Neural progenitor cell (in vitro differentiated cells): ENCODE results near the gene MYO1B. TPM values are rescaled to one million over a fixed set of nuclear protein-coding genes. Genes with fewer than 3 reads are reported as not detected.

Source experiments
- DNase-seq: peaks from one replicate; pipeline ENCODE4 v3.0.0-alpha.2; 2016; ENCODE audit warnings: low spot score
- H2AFZ ChIP-seq: fragments of 200-600 bp; sonication (generic); replicated peaks from 2 replicates; pipeline ENCODE4 v1.6.1; 2016; ENCODE audit warnings: antibody characterized with exemption
- H3F3A ChIP-seq: fragments of 200-600 bp; sonication (generic); 2 replicates; pipeline ENCODE4 v1.6.1; 2016; ENCODE audit warnings: antibody characterized with exemption, low read depth
- H3K27ac ChIP-seq: fragments of 200-600 bp; sonication (generic); 2 replicates; pipeline ENCODE4 v1.5.1; 2016; ENCODE audit warnings: mild to moderate bottlenecking
- H3K27me3 ChIP-seq: fragments of 200-600 bp; sonication (generic); 2 replicates; pipeline ENCODE4 v1.6.1; 2016; ENCODE audit warnings: mild to moderate bottlenecking, moderate library complexity
- H3K36me3 ChIP-seq: fragments of 200-600 bp; sonication (generic); 2 replicates; pipeline ENCODE4 v1.5.1; 2016
- H3K4me1 ChIP-seq: fragments of 200-600 bp; sonication (generic); 2 replicates; pipeline ENCODE4 v1.6.1; 2016; ENCODE audit warnings: mixed run types
- H3K4me2 ChIP-seq: fragments of 200-600 bp; sonication (generic); 2 replicates; pipeline ENCODE4 v1.6.1; 2016
- H3K4me3 ChIP-seq: fragments of 200-600 bp; sonication (generic); 2 replicates; pipeline ENCODE4 v1.5.1; 2016
- H3K79me2 ChIP-seq: fragments of 200-600 bp; sonication (generic); 2 replicates; pipeline ENCODE4 v1.6.1; 2016; ENCODE audit warnings: low read depth
- H3K9ac ChIP-seq: fragments of 200-600 bp; sonication (generic); 2 replicates; pipeline ENCODE4 v1.6.1; 2016
- H3K9me3 ChIP-seq: fragments of 200-600 bp; sonication (generic); 2 replicates; pipeline ENCODE4 v1.5.1; 2016; ENCODE audit warnings: low read depth
- H4K20me1 ChIP-seq: fragments of 200-600 bp; sonication (generic); 2 replicates; pipeline ENCODE4 v1.6.1; 2016; ENCODE audit warnings: low read depth
- H3K27ac Mint-ChIP-seq: 3 replicates; pipeline ENCODE4 v1.8.0; 2021; ENCODE audit warnings: mixed read lengths
- H3K27me3 Mint-ChIP-seq: 2 replicates; pipeline ENCODE4 v1.8.0; 2022; ENCODE audit warnings: low read depth, mild to moderate bottlenecking, inconsistent platforms, moderate library complexity, mixed read lengths; ENCODE audit not compliant: insufficient read depth
- H3K36me3 Mint-ChIP-seq: 3 replicates; pipeline ENCODE4 v1.8.0; 2021; ENCODE audit warnings: mixed read lengths
- H3K4me1 Mint-ChIP-seq: 3 replicates; pipeline ENCODE4 v1.8.0; 2021; ENCODE audit warnings: mixed read lengths
- H3K4me3 Mint-ChIP-seq: 3 replicates; pipeline ENCODE4 v1.8.0; 2021; ENCODE audit warnings: mild to moderate bottlenecking, moderate library complexity, mixed read lengths
- H3K9me3 Mint-ChIP-seq: 3 replicates; pipeline ENCODE4 v1.8.0; 2020; ENCODE audit warnings: mixed read lengths
- CTCF ChIP-seq: fragments of 200-600 bp; sonication (generic); IDR thresholded peaks from 2 replicates; pipeline ENCODE4 v1.5.1; 2017; ENCODE audit warnings: antibody characterized with exemption, mild to moderate bottlenecking
- EZH2 ChIP-seq: fragments of 200-600 bp; sonication (generic); IDR thresholded peaks from 2 replicates; pipeline ENCODE4 v1.6.1; 2017; ENCODE audit warnings: antibody characterized with exemption, mild to moderate bottlenecking, moderate library complexity
- EZH2phosphoT487 ChIP-seq: fragments of 200-600 bp; sonication (generic); IDR thresholded peaks from 2 replicates; pipeline ENCODE4 v1.6.1; 2017; ENCODE audit warnings: antibody characterized with exemption
- total RNA-seq: library from RNA; depleted of rRNA; stranded (reverse); fragments of >200 nt; gene quantifications from 2 replicates; pipeline ENCODE4 v1.2.3, GENCODE V29; 2015; ENCODE audit warnings: low replicate concordance

The MYO1B gene
- total RNA-seq, 1 donor from 2014 or later: 88.0 TPM

- H4K20me1 ChIP-seq: peaks cover 2% of the 10 kb centered on the region
- H3K36me3 ChIP-seq: no peaks in the 10 kb centered on the region
- peaks cover 10% of the 10 kb centered on the region for H3F3A ChIP-seq
- Mint-ChIP-seq H3K4me1 (peaks cover 3% of the 10 kb centered on the region), H3K9me3 (no peaks in the 10 kb centered on the region), H3K27me3 (peaks cover 4% of the 10 kb centered on the region), H3K27ac (no peak overlapping the region), H3K4me3 (no peak overlapping the region), H3K36me3 (peaks cover 6% of the 10 kb centered on the region)
- TF ChIP-seq EZH2 (no peak), EZH2phosphoT487 (no peak), CTCF (no peak)
- no peak for DNase-seq
- H2AFZ ChIP-seq: no peak overlapping the region
- peaks cover 10% of the 10 kb centered on the region for H3K27me3 ChIP-seq
- no peaks in the 10 kb centered on the region for H3K9me3 ChIP-seq
- no peak overlapping the region for H3K4me2 ChIP-seq
- no peak overlapping the region for H3K27ac ChIP-seq
- H3K79me2 ChIP-seq: peaks cover 6% of the 10 kb centered on the region
- no peak overlapping the region for H3K9ac ChIP-seq
- H3K4me3 ChIP-seq: no peak overlapping the region
- H3K4me1 ChIP-seq: peaks cover 5% of the 10 kb centered on the region
These were observed 3.8 kb upstream of the MYO1B start for GRCh38 chr2:191241418-191241817.

DNA sequence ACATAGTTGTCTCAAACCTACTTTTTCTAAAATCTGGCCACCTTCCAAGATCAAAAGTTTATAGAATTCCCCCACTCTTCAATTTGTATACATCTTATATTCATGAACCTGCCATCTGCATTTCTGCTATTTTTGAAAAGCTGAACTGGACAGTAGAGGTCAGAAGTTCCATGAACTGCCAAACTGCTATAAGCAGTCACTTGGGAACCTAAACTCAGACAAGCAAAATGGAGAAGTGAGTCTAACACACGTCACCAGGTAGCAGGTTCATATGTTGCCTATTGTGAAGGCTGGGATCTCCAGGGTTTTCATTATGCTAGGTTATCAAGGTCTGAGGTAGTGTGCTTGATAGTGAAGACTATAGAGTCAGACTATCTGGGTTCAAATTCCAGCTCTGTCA is 2.0 kb upstream of the MYO1B start:
- H3K4me2 ChIP-seq: no peak overlapping the region
- Mint-ChIP-seq H3K27ac (no peak overlapping the region), H3K4me1 (peaks cover 20% of the 10 kb centered on the region), H3K4me3 (no peak overlapping the region), H3K27me3 (peaks cover 4% of the 10 kb centered on the region), H3K9me3 (no peaks in the 10 kb centered on the region), H3K36me3 (peaks cover 6% of the 10 kb centered on the region)
- no peak for DNase-seq
- no peak overlapping the region for H2AFZ ChIP-seq
- TF ChIP-seq EZH2phosphoT487 (no peak), EZH2 (no peak), CTCF (no peak)
- peaks cover 14% of the 10 kb centered on the region for H3F3A ChIP-seq
- H3K9me3 ChIP-seq: no peaks in the 10 kb centered on the region
- peaks cover 10% of the 10 kb centered on the region for H3K27me3 ChIP-seq
- no peak overlapping the region for H3K27ac ChIP-seq
- peaks cover 19% of the 10 kb centered on the region for H4K20me1 ChIP-seq
- H3K4me1 ChIP-seq: peaks cover 22% of the 10 kb centered on the region
- H3K79me2 ChIP-seq: peaks cover 23% of the 10 kb centered on the region
- no peak overlapping the region for H3K9ac ChIP-seq
- no peak overlapping the region for H3K4me3 ChIP-seq
- H3K36me3 ChIP-seq: no peaks in the 10 kb centered on the region

DNA sequence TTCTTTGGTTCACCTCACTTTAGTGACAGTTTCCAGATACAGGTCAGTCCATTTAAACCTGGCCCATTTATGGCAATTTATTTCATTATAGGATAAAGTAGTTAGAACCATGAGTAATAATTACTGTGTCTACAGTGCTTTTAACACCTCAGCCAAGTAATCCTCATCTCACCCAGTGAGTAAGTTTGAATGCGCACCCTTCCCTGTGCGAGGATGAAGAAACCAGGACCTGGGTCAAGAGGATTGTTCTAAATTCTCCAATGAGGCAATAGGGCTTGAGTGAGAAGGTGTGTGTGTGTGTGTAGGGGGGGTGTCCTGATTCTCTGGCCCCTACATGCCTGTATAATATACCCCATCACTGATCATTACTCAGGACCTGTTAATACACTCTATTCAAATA is 854 bp upstream of the MYO1B start:
- H4K20me1 ChIP-seq: peaks cover 31% of the 10 kb centered on the region
- no peak overlapping the region for H3K27ac ChIP-seq
- H3K27me3 ChIP-seq: peaks cover 10% of the 10 kb centered on the region
- peaks cover 35% of the 10 kb centered on the region for H3K79me2 ChIP-seq
- H3K9me3 ChIP-seq: no peaks in the 10 kb centered on the region
- H3K4me1 Mint-ChIP-seq: peaks cover 28% of the 10 kb centered on the region
- H3K4me2 ChIP-seq: peak overlapping the region; percentile 89
- H3K9me3 Mint-ChIP-seq: no peaks in the 10 kb centered on the region
- H3K27me3 Mint-ChIP-seq: no peaks in the 10 kb centered on the region
- H3K27ac Mint-ChIP-seq: no peak overlapping the region
- H3K4me1 ChIP-seq: peaks cover 34% of the 10 kb centered on the region
- peaks cover 10% of the 10 kb centered on the region for H3K36me3 Mint-ChIP-seq
- DNase-seq: no peak
- H3F3A ChIP-seq: peaks cover 14% of the 10 kb centered on the region
- no peaks in the 10 kb centered on the region for H3K36me3 ChIP-seq
- H3K4me3 ChIP-seq: no peak overlapping the region
- TF ChIP-seq EZH2: no peak
- TF ChIP-seq CTCF: no peak
- no peak for TF ChIP-seq EZH2phosphoT487
- H3K4me3 Mint-ChIP-seq: peak overlapping the region; percentile 89
- H3K9ac ChIP-seq: no peak overlapping the region
- H2AFZ ChIP-seq: no peak overlapping the region
